NCI-H1694 treated with DMSO at 0.1 percent for 48 hours (cell line): Measurements from ENCODE around the gene KLHL25.

Experiments
- DNase-seq: peaks from one replicate; lab custom pipeline; 2025; lab: John Stamatoyannopoulos, UW

Gene KLHL25

GRCh38 chr15:85759376-85759775 lies 35.3 kb downstream of the KLHL25 start:
- DNase-seq, result no peak

- DNase-seq, result no peak
These were observed 36.1 kb downstream of the KLHL25 start for GRCh38 chr15:85758655-85758978.

DNA sequence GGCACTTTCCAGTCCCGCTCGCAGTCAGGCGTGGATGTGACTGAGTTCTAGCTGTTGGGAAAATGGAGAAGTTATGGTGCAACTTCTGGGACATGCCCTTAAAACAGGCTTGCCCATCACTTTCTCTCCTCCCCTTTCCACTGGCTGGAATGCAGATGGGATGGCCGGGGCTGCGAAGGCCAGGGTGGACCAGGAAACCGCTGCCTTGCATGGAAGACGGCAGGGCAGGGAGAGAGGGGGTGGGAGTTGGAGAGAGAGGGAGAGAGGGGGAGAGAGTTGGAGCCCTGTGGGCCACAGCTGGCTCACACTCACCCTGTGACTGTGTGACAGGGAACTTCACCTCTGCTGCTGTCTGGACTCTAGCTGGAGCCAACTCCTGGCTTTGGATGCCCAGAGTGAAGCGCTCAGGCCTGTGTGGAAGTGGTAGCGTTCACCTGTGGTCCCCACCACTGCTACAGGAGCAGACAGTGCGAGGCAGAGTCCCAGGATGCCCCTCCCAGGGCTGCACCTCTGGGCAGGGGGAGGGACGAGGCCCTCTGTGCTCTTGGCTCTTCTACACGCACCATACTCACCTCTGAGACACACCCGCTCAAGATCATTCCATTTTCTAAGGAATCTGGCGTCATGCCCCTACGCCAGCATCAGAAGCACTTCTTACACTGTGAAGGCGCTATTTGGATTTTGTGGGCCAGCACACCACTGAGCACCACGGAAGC lies 36.6 kb downstream of the KLHL25 start:
- DNase-seq, result no peak

DNA sequence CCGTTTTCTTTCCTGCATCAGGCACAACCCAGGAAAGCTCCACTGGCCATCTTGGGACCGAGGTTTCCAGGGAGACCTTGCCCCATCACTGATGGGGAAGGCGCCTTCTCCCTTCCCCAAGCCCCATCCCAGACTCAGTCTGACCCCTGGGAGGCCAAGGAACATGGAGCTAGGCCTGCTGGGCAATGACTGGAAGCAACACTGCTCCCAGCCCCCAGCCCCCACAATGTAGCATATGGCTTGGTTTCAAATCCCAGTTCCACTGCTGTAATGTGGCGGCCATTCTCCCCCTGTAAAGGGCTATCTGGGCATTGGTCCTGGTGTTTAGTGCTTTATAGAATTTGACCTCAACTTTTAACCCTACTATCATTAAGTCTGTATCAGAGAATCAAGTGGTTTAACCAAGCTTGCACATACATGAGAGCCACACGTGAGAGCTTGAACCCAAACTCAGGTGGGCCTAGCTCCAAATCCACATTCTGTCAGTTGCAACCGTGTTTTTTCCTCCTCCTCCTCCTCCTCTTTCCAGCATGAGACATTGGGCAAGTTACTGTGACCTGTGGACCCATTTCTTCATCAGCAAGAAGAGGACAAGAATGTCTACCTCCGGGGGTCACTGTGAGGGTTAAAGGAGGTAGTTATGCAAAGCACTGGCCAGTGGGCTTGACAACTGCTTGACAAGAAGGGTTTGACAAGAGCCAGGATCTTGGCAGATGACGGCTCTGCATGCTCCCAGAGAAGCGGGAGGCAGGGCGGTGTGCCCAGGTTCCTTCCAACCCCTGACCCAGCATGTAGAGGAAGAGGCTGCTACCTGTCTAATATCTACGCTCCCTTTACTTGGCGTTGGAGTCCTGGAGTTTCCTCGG lies 37.4 kb downstream of the KLHL25 start:
- DNase-seq, result no peak

DNA sequence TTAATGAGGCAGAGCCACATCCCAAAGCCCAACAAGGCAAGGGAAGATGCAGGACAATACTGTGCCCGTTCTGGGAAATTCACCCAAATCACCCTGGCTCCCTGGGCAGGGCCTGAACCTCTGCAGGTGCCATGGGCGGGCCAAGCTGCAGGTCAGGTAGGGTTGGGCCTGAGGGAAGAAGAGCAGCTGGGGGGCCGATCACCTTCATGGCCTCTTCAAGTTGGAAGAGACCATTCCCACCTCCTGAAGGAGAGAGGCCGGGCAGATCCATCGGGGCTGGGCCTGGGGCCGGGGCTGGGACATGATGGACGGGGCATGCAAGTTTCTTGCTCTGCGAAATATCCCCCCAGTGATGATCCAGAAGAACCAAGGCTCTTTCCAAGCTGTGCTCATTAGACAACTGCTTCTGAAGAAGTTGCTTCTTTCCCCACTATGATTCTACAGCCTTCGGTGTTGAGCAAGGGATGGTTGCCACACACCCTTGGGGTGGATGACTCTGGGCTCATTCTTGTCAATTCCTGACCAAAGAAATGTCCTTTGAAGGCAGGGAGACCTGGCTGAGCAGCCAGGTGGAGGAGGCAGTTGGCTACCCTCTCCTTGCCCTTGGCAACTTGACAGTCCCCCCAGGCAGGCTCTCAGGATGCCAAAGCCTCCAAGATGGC lies 38.2 kb downstream of the KLHL25 start:
- no peak for DNase-seq

GRCh38 chr15:85755942-85756341 lies 38.8 kb downstream of the KLHL25 start:
- DNase-seq, result no peak

GRCh38 chr15:85755471-85755870 lies 39.3 kb downstream of the KLHL25 start:
- no peak for DNase-seq

DNA sequence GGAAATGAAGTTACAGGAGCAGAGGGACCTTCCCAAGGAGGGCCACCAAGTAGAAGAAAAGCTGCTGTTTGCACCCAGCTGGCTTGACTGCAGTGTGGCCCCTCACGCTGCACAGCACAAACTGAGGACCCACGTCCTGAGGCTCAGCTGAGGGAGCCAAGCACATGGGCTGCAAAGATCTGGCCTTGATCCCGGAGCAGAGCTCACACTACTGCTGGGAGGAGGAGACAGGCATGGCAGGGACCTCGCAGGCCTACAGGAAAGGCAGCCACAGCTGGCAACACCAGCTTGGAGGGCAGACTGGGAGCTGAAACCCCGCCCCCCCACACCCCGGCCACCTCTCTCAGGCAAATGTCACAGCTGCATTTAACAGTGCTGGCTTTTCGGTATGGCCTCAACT lies 39.7 kb downstream of the KLHL25 start:
- DNase-seq, result peak; percentile 62

- no peak for DNase-seq
These were observed 40.8 kb downstream of the KLHL25 start for GRCh38 chr15:85753791-85754452.

DNA sequence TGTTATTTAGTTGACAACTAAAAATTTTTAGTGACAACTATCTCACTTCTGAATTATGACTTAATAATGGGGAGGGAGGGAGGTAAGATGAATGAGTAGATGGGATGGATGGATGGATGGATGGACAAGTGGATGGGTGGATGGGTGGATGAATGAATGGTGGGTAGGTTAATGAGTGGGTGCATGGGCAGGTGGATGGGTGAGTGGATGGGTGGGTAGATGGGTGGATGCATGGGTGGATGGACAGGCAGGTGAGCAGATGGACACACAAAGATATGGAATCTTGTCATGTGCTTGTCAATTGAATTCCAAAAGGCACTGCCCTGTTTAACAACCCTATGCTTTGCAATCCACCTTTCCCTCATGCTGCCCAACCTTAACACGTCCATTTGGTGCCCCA lies 41.5 kb downstream of the KLHL25 start:
- DNase-seq, result no peak

DNA sequence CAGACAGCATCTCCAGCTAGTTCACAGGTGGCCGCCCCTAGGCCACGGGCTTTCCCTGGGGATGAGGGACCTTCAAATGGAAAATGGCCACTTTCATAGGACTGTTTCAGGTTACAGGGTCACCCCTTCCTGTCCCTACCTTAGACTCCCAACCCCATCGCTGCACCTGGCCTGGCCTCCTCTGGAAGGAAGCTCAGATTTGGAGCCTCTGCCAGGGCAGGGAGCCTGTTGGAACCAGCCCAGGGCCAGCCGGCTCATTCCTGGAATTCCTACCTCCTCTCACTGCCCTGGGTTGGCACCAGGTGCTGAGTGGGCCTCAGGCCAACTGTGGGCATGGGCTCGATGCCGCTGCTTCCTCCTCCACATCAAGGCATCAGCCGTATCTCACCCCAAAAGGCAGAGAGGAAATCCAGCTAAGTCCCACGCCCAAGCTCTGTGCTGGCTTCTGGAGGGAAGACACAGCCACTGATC lies 42.2 kb downstream of the KLHL25 start:
- DNase-seq, result no peak

- no peak for DNase-seq
These were observed 42.6 kb downstream of the KLHL25 start for GRCh38 chr15:85752124-85752475.

- no peak for DNase-seq
These were observed 43.2 kb downstream of the KLHL25 start for GRCh38 chr15:85751291-85752123.

DNA sequence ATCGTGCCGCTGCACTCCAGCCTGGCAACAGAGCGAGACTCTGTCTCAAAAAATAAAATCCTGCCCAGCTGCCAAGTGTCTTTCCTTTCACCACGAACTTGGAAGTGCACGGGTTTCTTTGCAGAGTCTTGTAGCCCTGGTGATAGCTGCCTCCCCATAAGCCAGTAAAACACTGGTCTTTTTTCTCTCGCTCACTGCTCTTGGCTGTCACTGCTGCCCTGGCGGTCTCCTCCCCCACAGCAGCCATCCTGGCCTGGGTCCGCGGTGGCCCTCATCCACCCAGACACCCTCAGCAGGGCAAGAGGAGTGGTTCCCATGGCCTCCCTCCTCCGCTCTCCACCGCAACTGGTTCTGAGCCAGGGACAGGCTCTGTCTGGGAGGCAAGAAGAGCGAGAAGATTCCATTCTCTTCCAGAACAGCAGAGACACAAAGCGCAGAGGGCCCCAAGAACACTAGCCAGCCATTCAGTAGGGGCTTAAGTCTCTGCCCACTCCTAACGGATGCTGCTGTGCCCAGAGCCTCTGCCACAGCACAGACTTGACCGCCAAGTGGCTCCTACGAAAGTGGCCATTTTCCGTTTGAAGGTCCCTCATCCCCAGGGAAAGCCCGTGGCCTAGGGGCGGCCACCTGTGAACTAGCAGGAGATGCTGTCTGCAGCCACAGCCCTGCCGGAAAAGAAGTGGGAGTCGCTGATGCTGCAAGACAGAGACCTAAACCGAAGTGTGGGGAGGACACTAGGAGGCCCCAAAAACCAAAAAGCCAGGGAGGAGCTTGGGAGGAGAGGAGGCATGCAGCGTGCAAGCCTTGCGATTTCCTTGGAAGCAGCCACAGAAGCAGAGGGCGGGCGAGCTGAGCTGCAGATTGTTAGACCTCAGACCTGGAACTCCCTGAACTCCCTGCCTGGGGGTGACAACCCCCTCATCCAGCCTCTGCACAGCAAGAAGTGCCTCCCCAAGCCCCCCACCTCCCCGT lies 44.1 kb downstream of the KLHL25 start:
- no peak for DNase-seq

DNA sequence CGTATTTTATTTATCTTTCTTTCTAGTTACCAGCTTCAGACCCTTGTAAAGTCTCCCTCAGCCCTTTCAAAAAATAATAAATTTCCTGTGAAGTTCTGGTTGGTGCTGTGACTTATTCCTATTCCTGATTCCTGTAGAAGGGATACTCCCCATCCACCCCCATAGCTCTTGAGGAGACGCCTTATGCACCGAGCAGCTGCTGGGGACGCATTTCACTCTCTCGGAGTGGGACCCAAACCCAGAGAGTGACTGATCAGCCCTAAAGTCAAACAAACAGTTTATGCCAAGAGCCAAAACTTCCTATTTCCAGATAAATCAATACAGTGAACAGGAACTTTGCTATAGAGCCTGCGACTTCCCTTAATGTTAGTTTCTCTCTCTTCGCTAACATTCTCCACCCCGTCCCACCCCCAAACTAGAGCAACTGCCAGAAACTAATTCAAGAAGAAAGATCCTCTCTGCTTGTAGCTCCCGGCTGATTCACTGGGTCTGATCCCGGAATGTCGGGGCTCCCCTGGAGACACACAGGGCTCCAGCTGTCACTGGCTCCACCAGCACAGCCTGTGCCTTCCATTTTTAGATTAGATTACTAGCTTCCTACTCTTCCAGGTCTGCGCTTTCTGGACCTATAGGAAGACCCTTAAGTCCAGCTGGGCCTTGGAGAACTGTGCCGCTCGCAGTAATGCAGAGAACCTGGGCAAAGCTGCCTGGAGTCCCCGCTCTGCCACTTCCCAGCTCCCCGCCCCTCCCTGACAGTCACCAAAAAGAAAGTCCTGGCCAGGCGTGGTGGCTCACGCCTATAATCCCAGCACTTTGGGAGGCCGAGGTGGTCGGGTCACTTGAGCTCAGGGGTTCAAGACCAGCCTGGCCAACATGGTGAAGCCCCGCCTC lies 45.2 kb downstream of the KLHL25 start:
- DNase-seq, result no peak

DNA sequence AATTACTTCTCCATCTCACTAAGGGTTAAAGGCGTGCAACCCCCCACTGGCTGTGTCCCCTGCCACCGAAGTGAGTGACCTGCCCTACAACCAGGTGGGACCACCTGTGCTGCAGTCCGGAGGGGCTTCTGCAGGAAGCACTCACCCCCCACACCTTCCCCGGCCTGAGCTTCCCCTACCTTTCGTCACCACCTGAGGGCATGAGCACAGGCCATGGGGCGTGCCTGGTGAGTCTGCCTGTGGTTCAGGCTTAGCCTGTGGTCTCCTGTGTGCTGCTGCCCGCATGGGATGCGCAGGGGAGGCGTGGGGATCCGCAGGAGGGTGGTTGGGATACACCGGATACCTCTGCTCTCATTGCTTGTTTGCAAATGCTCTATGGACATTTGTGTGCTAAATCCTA lies 46.0 kb downstream of the KLHL25 start:
- DNase-seq, result no peak

- DNase-seq, result no peak
These were observed 46.5 kb downstream of the KLHL25 start for GRCh38 chr15:85748176-85748575.

GRCh38 chr15:85746641-85747040 lies 48.1 kb downstream of the KLHL25 start:
- no peak for DNase-seq

DNA sequence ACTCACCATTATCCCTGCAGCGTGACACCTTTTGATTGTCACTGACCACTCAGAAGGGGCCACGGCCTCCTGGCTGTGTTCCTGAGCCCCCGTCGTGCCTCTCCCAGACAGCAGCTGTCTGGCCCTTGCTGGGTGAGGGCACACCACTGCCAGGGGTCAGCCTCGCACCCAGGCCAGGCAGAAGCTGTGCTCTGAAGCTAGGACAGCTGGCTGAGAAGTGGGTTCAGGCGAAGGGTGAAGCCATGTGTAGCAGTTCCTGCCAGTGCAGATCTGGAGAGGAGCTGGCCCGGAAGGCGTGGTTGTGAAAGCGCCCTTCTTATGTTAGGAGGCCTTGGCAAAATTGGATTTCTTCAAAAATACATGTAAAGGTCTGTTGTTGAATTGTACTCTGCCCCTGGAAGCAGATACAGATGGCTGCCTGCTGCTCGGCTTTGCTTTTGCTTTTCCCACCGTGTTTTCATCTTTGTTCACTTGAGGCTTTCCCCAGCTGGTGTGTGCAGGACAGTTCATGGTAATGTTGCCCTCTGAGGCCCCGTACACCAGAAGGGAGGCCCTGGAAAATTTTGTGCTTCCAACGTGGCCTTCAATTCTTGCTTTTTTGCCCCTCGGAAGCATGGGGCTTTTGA lies 49.1 kb downstream of the KLHL25 start:
- no peak for DNase-seq
